Rectal smooth muscle tissue (tissue), 1 donor: Measurements from ENCODE around the gene SLFN14.
"Not testable (repeated sequence)": the region's sequence is repeated elsewhere in the genome, so short reads cannot be mapped to it uniquely, and the experiment has no call there.

ENCODE experiments used
- H3K27ac ChIP-seq: one replicate; pipeline ENCODE4 v1.7.0; 2013; ENCODE audit warnings: low read depth, low read length, inconsistent platforms
- H3K27me3 ChIP-seq: one replicate; pipeline ENCODE4 v1.7.0; 2013; ENCODE audit warnings: low read length; ENCODE audit not compliant: control insufficient read depth, insufficient read depth
- H3K36me3 ChIP-seq: one replicate; pipeline ENCODE4 v1.7.0; 2013; ENCODE audit warnings: low read length; ENCODE audit not compliant: control insufficient read depth, insufficient read depth
- H3K4me1 ChIP-seq: one replicate; pipeline ENCODE4 v1.7.0; 2013; ENCODE audit warnings: low read length; ENCODE audit not compliant: control insufficient read depth, insufficient read depth
- H3K4me3 ChIP-seq: one replicate; pipeline ENCODE4 v1.7.0; 2013; ENCODE audit warnings: low read length
- H3K9ac ChIP-seq: one replicate; pipeline ENCODE4 v1.7.0; 2013; ENCODE audit warnings: low read length

The SLFN14 gene

GRCh38 chr17:35535406-35535805 is 25.2 kb downstream of the SLFN14 start:
- H3K4me3 ChIP-seq = peak overlapping the region; percentile 41
- not testable (repeated sequence) for H3K27ac ChIP-seq, H3K4me1 ChIP-seq, H3K36me3 ChIP-seq, H3K9ac ChIP-seq, H3K27me3 ChIP-seq

DNA sequence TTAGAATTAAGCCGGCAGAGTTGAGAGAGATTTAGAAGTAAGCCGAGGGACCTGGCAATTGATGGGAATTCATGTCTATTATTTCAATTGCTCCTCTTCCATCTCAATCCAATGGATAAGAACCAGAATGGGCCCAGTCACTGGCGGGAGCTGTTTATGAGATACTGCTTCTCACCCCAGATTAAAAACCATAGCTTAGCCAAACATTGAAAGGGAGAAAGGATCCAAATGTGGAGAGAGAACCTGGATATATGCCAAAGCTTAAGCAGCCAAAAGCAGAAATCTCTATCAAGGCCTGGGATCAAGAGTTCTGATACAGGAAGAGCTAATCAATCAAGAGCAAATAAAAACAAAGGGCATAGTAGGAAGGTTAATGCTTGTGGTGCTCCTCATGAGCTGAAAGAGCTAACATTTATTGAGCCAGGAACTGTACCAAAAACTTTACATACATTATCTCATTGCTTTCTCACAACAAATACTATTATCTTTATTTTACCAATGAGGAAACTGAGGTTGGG is 26.0 kb downstream of the SLFN14 start:
- no peak overlapping the region for H3K27ac ChIP-seq
- no peaks in the 10 kb centered on the region for H3K36me3 ChIP-seq
- H3K4me1 ChIP-seq = peaks cover 2% of the 10 kb centered on the region
- peak overlapping the region; percentile 21 for H3K4me3 ChIP-seq
- H3K27me3 ChIP-seq = no peaks in the 10 kb centered on the region
- no peak overlapping the region for H3K9ac ChIP-seq

DNA sequence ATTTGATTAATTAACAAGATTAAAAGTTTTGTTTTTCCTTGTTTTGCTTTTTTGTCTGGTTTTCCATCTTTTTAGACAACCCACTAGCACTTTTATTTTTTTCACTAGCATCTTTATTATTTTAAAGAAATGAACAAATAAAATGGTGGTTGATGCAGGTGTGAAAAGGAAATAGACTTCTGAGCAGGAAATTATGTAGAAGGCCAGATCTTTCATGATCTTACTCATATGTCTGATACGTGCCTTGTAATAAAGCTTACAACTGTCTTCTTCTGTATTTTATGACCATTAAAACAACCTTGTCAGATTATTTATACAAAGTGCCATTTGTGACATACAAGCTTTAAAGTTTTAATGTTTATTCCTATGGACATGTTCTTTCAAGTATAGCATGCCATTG is 29.5 kb downstream of the SLFN14 start:
- no peaks in the 10 kb centered on the region for H3K36me3 ChIP-seq
- no peak overlapping the region for H3K27ac ChIP-seq
- H3K9ac ChIP-seq = no peak overlapping the region
- no peak overlapping the region for H3K4me3 ChIP-seq
- H3K4me1 ChIP-seq = no peaks in the 10 kb centered on the region
- no peaks in the 10 kb centered on the region for H3K27me3 ChIP-seq

GRCh38 chr17:35529866-35530265 is 30.8 kb downstream of the SLFN14 start:
- Histone ChIP-seq H3K4me3 (no peak overlapping the region), H3K36me3 (no peaks in the 10 kb centered on the region), H3K9ac (no peak overlapping the region), H3K4me1 (no peaks in the 10 kb centered on the region), H3K27ac (no peak overlapping the region), H3K27me3 (no peaks in the 10 kb centered on the region)

DNA sequence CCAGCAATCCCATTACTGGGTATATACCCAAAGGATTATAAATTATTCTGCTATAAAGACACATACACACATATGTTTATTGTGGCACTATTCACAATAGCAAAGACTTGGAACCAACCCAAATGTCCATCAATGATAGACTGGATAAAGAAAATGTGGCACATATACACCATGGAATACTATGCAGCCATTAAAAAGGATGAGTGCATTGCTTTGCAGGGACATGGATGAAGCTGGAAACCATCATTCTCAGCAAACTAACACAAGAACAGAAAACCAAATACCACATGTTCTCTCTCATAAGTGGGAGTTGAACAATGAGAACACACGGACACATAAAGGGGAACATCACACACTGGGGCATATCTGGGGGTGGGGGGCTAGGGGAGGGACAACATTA is 31.3 kb downstream of the SLFN14 start:
- H3K4me1 ChIP-seq, H3K27ac ChIP-seq, H3K36me3 ChIP-seq, H3K4me3 ChIP-seq, H3K9ac ChIP-seq, H3K27me3 ChIP-seq: not testable (repeated sequence)

GRCh38 chr17:35523296-35523695 is 37.3 kb downstream of the SLFN14 start:
- Histone ChIP-seq H3K4me1 (no peaks in the 10 kb centered on the region), H3K27me3 (no peaks in the 10 kb centered on the region), H3K27ac (no peak overlapping the region), H3K4me3 (no peak overlapping the region), H3K9ac (no peak overlapping the region), H3K36me3 (no peaks in the 10 kb centered on the region)

DNA sequence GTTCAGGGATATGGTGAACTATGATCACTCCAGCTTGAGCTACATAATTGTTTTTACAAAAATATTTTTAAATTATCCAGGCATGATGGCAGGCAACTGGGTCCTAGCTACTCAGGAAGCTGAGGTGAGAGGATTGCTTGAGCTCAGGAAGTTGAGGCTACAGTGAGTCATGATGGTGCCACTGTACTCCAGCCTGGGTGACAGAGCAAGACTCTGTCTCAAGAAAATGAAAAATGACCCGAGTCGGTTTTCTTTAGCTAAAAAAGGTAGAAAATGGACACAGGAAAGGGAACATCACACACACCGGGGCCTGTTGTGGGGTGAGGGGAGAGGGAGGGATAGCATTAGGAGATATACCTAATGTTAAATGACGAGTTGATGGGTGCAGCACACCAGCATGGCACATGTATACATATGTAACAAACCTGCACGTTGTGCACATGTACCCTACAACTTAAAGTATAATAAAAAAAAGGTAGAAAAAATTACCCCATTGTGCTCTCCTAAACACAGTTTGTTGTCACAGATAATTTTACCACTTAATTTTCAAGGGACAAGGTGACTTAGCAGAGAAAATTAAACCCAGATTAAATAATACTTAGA is 38.9 kb downstream of the SLFN14 start:
- not testable (repeated sequence) for H3K27ac ChIP-seq, H3K9ac ChIP-seq, H3K27me3 ChIP-seq, H3K36me3 ChIP-seq, H3K4me3 ChIP-seq, H3K4me1 ChIP-seq

DNA sequence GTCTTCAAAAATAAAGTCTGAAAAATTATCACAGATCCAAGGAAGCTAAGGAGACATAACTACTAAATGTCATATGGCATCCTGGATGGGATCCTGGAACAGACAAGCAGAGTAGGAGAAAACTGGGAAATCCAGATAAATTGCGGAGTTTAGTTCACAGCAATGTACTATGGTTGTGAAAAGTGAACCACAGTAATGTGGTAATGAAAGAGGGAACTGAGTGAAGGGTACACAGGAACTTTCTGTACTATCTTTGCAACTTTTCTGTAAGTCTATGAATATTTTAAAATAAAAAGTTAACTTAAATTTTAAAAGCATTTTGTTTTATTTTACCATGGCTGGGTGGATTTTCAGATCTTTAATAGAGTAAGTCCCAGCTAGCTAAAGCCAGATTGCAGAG is 39.5 kb downstream of the SLFN14 start:
- Histone ChIP-seq H3K27me3 (no peaks in the 10 kb centered on the region), H3K9ac (no peak overlapping the region), H3K27ac (no peak overlapping the region), H3K4me1 (no peaks in the 10 kb centered on the region), H3K36me3 (no peaks in the 10 kb centered on the region), H3K4me3 (no peak overlapping the region)

DNA sequence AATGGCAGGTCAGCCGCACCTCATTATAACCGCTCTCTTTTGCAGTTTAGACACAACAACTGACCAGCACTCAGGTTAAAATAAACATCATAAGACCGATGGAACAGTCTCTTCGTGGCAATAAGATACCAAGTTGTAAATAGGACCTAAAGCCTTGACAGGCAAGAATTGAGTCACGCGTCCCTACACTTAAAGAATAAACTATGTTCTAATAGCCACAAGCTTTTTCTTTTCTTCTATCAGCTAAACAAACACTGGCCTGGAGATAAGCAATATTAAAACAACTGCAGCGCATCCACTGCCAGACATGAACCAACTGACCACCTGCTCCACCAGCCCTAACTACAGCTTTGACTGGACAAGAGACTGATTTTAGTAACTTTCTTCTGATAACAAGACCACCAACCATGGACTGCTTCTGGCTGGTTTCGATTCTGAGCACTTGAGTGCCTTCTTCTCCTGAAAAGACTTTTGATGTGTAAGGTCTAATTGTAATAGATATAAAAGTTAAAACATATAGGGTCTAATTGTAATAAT is 40.6 kb downstream of the SLFN14 start:
- no peaks in the 10 kb centered on the region for H3K27me3 ChIP-seq
- H3K4me1 ChIP-seq = no peaks in the 10 kb centered on the region
- H3K36me3 ChIP-seq = no peaks in the 10 kb centered on the region
- no peak overlapping the region for H3K4me3 ChIP-seq
- no peak overlapping the region for H3K9ac ChIP-seq
- no peak overlapping the region for H3K27ac ChIP-seq

DNA sequence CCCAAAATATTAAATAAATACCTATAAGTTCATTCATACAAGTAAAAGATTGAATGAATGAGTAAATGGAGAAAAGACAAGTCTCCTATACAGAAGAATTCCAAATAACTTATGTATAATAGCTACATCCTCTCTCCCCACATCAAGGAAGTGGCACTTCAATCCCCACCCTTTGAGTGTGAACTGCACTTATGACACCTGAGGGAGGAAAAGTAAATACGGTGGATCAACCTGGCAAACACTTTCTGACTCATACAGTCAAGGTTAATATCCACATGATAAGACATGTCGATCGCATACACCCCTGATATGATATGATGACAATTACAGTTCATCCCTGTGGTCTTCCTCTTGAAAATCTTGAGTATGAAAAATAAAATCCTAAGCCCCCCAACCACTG is 41.2 kb downstream of the SLFN14 start:
- H3K4me3 ChIP-seq = no peak overlapping the region
- H3K36me3 ChIP-seq = no peaks in the 10 kb centered on the region
- H3K27ac ChIP-seq = no peak overlapping the region
- no peaks in the 10 kb centered on the region for H3K27me3 ChIP-seq
- H3K4me1 ChIP-seq = no peaks in the 10 kb centered on the region
- no peak overlapping the region for H3K9ac ChIP-seq

DNA sequence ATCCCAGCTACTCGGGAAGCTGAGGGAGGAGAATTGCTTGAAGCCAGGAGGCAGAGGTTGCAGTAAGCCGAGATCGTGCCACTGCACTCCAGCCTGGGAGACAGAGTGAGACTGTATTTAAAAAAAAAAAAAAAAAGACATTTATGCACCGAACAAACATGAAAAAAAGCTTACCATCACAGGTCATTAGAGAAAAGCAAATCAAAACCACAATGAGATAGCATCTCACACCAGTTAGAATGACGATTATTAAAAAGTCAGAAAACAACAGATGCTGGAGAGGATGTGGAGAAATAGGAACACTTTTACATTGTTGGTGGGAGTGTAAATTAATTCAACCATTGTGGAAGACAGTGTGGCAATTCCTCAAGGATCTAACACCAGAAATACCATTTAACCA is 42.2 kb downstream of the SLFN14 start:
- not testable (repeated sequence) for H3K36me3 ChIP-seq, H3K4me3 ChIP-seq, H3K27me3 ChIP-seq, H3K4me1 ChIP-seq, H3K27ac ChIP-seq, H3K9ac ChIP-seq

DNA sequence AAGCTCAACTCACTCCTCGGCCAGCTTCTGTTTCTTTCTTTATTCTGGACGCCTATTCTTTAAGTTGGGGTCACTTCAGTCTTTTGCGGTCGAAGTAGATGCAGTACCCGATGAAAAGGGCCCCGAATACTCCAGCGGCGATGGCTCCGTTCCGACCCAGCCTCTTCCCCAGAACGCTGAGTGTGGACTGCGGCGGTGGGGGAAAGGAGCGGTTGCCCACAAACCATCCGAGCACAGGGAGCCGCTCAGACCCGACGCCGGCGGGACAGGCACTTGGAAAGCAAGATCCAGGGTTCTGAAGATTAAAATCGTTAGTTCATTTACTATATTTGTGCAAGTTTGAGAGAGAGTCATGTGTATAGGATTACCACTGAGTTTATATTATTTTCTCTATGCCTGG is 45.6 kb downstream of the SLFN14 start:
- Histone ChIP-seq H3K36me3 (no peaks in the 10 kb centered on the region), H3K27me3 (no peaks in the 10 kb centered on the region), H3K27ac (no peak overlapping the region), H3K4me1 (no peaks in the 10 kb centered on the region), H3K4me3 (no peak overlapping the region), H3K9ac (no peak overlapping the region)

GRCh38 chr17:35514564-35514963 is 46.1 kb downstream of the SLFN14 start:
- Histone ChIP-seq H3K27me3 (no peaks in the 10 kb centered on the region), H3K4me1 (no peaks in the 10 kb centered on the region), H3K36me3 (no peaks in the 10 kb centered on the region)

More at GRCh38 chr17:35514564-35514963, 46.1 kb downstream of the SLFN14 start:
- no peak overlapping the region for H3K27ac ChIP-seq
- no peak overlapping the region for H3K4me3 ChIP-seq
- H3K9ac ChIP-seq = no peak overlapping the region
